Heart right ventricle (tissue), 16 donors: ENCODE data around the gene EHD2. TPM values are rescaled to one million over a fixed set of nuclear protein-coding genes. Genes with fewer than 3 reads are reported as not detected.

Experiments used
- ATAC-seq, 8 donors: fragments of 200-7000 bp; cut with Tn5 transposase; one replicate each; pipeline ENCODE4 v1.9.1; 2020; ENCODE audit warnings: mild to moderate bottlenecking in 8 of 8, moderate library complexity in 8 of 8, moderate number of reproducible peaks in 1 of 8
- DNase-seq, 2 donors: peaks; one replicate each; pipeline ENCODE4 v3.0.0-alpha.2; 2020
- H3K27ac ChIP-seq, 10 donors: fragments of 200-600 bp; sonication (generic) in 2 of 10; one replicate each; pipeline versions ENCODE4 v1.5.0 to v1.8.0; 2020 to 2022; ENCODE audit warnings: mild to moderate bottlenecking in 3 of 10
- H3K27me3 ChIP-seq, 7 donors: fragments of 200-600 bp; one replicate each; pipeline ENCODE4 v1.8.0; 2021 to 2022; ENCODE audit warnings: mild to moderate bottlenecking in 2 of 7
- H3K36me3 ChIP-seq, 9 donors: fragments of 200-600 bp; sonication (generic) in 1 of 9; one replicate each; pipeline versions ENCODE4 v1.5.0 to v1.8.0; 2020 to 2022; ENCODE audit warnings: mild to moderate bottlenecking in 2 of 9
- H3K4me1 ChIP-seq, 9 donors: fragments of 200-600 bp; sonication (generic) in 1 of 9; one replicate each; pipeline versions ENCODE4 v1.5.0 to v1.8.0; 2020 to 2022; ENCODE audit warnings: mild to moderate bottlenecking in 4 of 9
- H3K4me3 ChIP-seq, 10 donors: fragments of 200-600 bp; sonication (generic) in 2 of 10; one replicate each; pipeline versions ENCODE4 v1.5.0 to v1.8.0; 2020 to 2022; ENCODE audit warnings: mild to moderate bottlenecking in 7 of 10, moderate library complexity in 2 of 10
- H3K9me3 ChIP-seq, 11 donors: fragments of 200-600 bp in 10 of 11; sonication (generic) in 2 of 11; one replicate each; pipeline versions ENCODE4 v1.5.0 to v1.8.0; 2013 to 2022; ENCODE audit warnings: mild to moderate bottlenecking in 2 of 11, control low read depth in 1 of 11, moderate library complexity in 1 of 11
- CTCF ChIP-seq, 9 donors: fragments of 200-600 bp; sonication (generic) in 2 of 9; IDR thresholded peaks; one replicate each; pipeline versions ENCODE4 v1.5.0 to v1.8.0; 2021 to 2022; ENCODE audit warnings: antibody characterized with exemption in 9 of 9, mild to moderate bottlenecking in 5 of 9, moderate library complexity in 1 of 9
- WGBS, 2 donors: extraction: QIAGEN DNeasy Blood & Tissue Kit; methylation state at CpG; one replicate each; pipeline ENCODE4 v1.1.7; 2013; ENCODE audit warnings: inconsistent platforms in 1 of 2; 5-methylcytosine and 5-hydroxymethylcytosine counted together
- intact Hi-C, 10 donors: fragments of 100-400 bp; cut with DNase I; formaldehyde crosslinking; loops; one replicate each; pipeline versions ENCODE4 v1.11.1 to v1.14.2; 2022
- polyA plus RNA-seq, 2 donors: library from polyadenylated mRNA; stranded (reverse); fragments of 200-250 nt; gene quantifications; one replicate each; pipeline ENCODE4 v1.2.3, GENCODE V29; 2013
- total RNA-seq, 10 donors: library from RNA; stranded (reverse); fragmentation: NEBNext Ultra II Directional in 3 of 10; extraction: Animal tissue kit (Norgen Biotek cat#: 25700) in 3 of 10; gene quantifications; one replicate each; pipeline versions ENCODE4 v1.2.1 to v1.2.4, GENCODE V29; 2021 to 2023
- donor health status: Arrhythmogenic right ventricular cardiomyopathy.
- donor health status: ischemic (EF 13 %, LVEDD 7.1; RV severe dilation, severe dysfunction).
- donor health status: healthy with polysubstance abuse.
- donor health status: DM: no; HTN: yes; CAD: no.
- donor health status: DM: no; HTN: no; CAD: no.
- donor health status: ischemic (EF 25% LVEDD 6.9; RV normal size, moderate dysfunction).
- donor health status: ischemic (EF 25% LVEDD 5.7; RV mildly dilated, moderate dysfunction).
- donor health status: healthy.
- donor health status: DM: yes; HTN: yes; CAD: no.
- donor health status: Ischemic cardiomyopathy.
- donor health status: ischemic (EF 35%, LVEDD 5.7; RV mildly dilated, moderate dysfunction).
- donor health status: nonischemic (EF 11% LVEDD 7.7; RV severe dilation, severe dysfunction).
- donor health status: DM: yes; HTN: yes; CAD: no.
- donor health status: PGD.
- donor health status: ischemic (EF 29% LVEDD 5.4; RV normal size, mild dysfunction).
- donor health status: nonischemic (EF 23%, LVEDD 6.1; RV moderate dilation, normal function).

Gene EHD2
- total and polyA plus RNA-seq, 12 donors = 27.5 to 78.2 (median 47.5) TPM

DNA sequence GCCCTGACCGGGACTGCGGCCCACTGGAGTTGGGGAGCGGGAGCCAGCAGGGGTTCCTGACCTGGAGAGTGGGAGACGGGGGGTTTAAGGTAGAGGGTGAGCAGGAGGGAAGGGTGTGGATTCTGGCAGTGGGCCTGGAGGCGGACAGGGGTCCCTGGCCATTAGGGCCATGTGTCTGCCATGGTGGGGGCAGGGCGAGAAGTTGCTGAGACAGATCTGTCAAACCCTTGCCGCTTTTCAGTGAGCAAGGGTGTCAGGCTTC is 53.1 kb downstream of the EHD2 start:
- H3K4me3 ChIP-seq = no peak overlapping the region
- TF ChIP-seq CTCF (IDR thresholded peaks at IDR 0.05) = no peak
- ATAC-seq (no peak), DNase-seq (no peak)
- intact Hi-C loops = loop anchor here in 8 of 10 donors (1.0 to 10.0 kb wide), 5 partner anchors 22 to 99 kb away; no protein-coding TSS in a partner anchor
- H3K4me1 ChIP-seq = peaks cover 0 to 28% (median 4%) of the 10 kb centered on the region in 9 donors
- H3K27me3 ChIP-seq = no peaks in the 10 kb centered on the region
- no peaks in the 10 kb centered on the region for H3K9me3 ChIP-seq
- no peak overlapping the region for H3K27ac ChIP-seq
- no peaks in the 10 kb centered on the region for H3K36me3 ChIP-seq
- WGBS, 2 donors = 76 to 89% methylated on average over 7 of the region's 7 CpGs

DNA sequence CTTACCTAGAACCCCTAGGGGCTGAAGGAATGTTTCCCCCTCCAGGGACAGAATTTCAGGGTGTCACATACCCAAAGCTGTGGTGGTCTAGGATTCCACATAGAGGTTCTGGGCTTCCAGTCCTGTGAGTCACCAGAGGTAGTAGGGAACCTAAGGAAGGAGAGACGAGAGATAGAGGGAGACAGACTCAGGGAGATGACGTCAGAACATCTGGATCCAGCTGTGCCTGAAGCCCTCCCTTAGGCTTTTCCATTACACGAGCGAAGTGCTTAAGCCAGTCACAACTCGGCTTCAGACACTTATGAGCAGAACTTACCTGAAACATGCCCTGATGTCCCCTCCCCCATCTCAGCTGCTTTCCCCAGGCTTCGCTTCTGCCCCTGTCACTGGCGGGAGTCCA is 53.4 kb downstream of the EHD2 start:
- no peak for ATAC-seq
- Histone ChIP-seq H3K27me3 (no peaks in the 10 kb centered on the region), H3K36me3 (no peaks in the 10 kb centered on the region), H3K9me3 (no peaks in the 10 kb centered on the region), H3K27ac (no peak overlapping the region), H3K4me3 (no peak overlapping the region), H3K4me1 (peaks cover 0 to 28% (median 4%) of the 10 kb centered on the region in 9 donors)
- no peak for DNase-seq
- WGBS, 2 donors = 83 to 86% methylated on average over 7 of the region's 7 CpGs
- no peak for TF ChIP-seq CTCF (IDR thresholded peaks at IDR 0.05)
- intact Hi-C loops = loop anchor here in 8 of 10 donors (1.0 to 10.0 kb wide), 5 partner anchors 22 to 98 kb away; no protein-coding TSS in a partner anchor

- Histone ChIP-seq H3K4me3 (no peak overlapping the region), H3K27ac (no peak overlapping the region), H3K9me3 (no peaks in the 10 kb centered on the region), H3K36me3 (no peaks in the 10 kb centered on the region), H3K4me1 (peaks cover 0 to 28% (median 4%) of the 10 kb centered on the region in 9 donors), H3K27me3 (no peaks in the 10 kb centered on the region)
- DNase-seq (no peak), ATAC-seq (no peak)
- no peak for TF ChIP-seq CTCF (IDR thresholded peaks at IDR 0.05)
- 42 to 88% methylated on average over 2 of the region's 2 CpGs for WGBS, 2 donors
- intact Hi-C loops = loop anchor here in 5 of 10 donors (2.0 to 10.0 kb wide), 3 partner anchors 21 to 97 kb away; no protein-coding TSS in a partner anchor
These were observed 54.1 kb downstream of the EHD2 start for GRCh38 chr19:47767349-47767748.

DNA sequence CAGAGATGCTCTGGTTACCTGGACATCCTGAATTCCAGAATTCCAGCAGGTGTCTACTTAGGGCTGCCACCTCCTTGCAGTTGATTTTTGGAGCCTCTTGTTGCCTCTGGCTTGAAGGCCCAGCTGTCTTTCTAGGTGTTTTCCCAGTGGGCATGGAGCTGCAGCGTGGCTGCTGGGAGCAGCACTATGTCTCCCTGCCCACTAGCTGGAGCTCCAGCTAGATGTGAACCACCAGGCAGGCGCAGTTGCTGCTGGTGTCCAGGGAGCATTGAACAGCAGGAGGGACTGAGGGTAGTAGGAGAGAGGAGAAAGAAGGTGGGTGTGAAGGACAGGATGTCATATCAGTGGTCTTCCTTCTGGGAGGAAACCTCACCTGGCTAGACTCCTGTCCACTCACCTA is 55.4 kb downstream of the EHD2 start:
- no peak for ATAC-seq
- intact Hi-C loops = loop anchor here in 3 of 10 donors (10.0 kb wide), 1 partner anchor 96 kb away; no protein-coding TSS in a partner anchor
- no peaks in the 10 kb centered on the region for H3K27me3 ChIP-seq

More for the DNA sequence above, 55.4 kb downstream of the EHD2 start:
- no peak for TF ChIP-seq CTCF (IDR thresholded peaks at IDR 0.05)
- Histone ChIP-seq H3K27ac (no peak overlapping the region), H3K9me3 (no peaks in the 10 kb centered on the region), H3K4me1 (peaks cover 0 to 17% (median 4%) of the 10 kb centered on the region in 9 donors), H3K36me3 (no peaks in the 10 kb centered on the region), H3K4me3 (no peak overlapping the region)
- DNase-seq = no peak
- 93 to 95% methylated on average over 2 of the region's 2 CpGs for WGBS, 2 donors
